Stomach (tissue), 9 donors: ENCODE results near the gene RAD50. TPM values are rescaled to one million over a fixed set of nuclear protein-coding genes. Genes with fewer than 3 reads are reported as not detected.

Experiments used
- DNase-seq, 2 donors: peaks; one replicate each; pipeline versions ENCODE4 v3.0.0 to v3.0.0-alpha.2; 2013 to 2019
- H3K27ac ChIP-seq, 5 donors: fragments of 200-600 bp in 4 of 5; sonication (generic) in 4 of 5; one replicate each; pipeline ENCODE4 v1.5.1; 2013 to 2019; ENCODE audit warnings: mild to moderate bottlenecking in 1 of 5, moderate library complexity in 1 of 5
- H3K27me3 ChIP-seq, 3 donors: fragments of 200-600 bp; sonication (generic); one replicate each; pipeline ENCODE4 v1.5.1; 2017 to 2019; ENCODE audit warnings: mixed run types in 1 of 3
- H3K36me3 ChIP-seq, 4 donors: fragments of 200-600 bp; sonication (generic); 1 replicate in 3 of 4; 2 replicates in 1 of 4; pipeline ENCODE4 v1.5.1; 2016 to 2019
- H3K4me1 ChIP-seq, 4 donors: fragments of 200-600 bp; sonication (generic); one replicate each; pipeline ENCODE4 v1.5.1; 2016 to 2019
- H3K4me3 ChIP-seq, 4 donors: fragments of 200-600 bp; sonication (generic) in 3 of 4; one replicate each; pipeline ENCODE4 v1.5.1; 2016 to 2019; ENCODE audit warnings: mild to moderate bottlenecking in 1 of 4
- H3K9me3 ChIP-seq, 4 donors: fragments of 200-600 bp; sonication (generic); one replicate each; pipeline ENCODE4 v1.5.1; 2016 to 2019
- CTCF ChIP-seq, 7 experiments: fragments of 450-650 bp in 4 of 7; fragments of 200-600 bp in 3 of 7; sonication (generic) in 3 of 7; IDR thresholded peaks; one replicate each; pipeline ENCODE4 v1.5.1; 2016 to 2019; ENCODE audit warnings: antibody characterized with exemption in 7 of 7, control low read depth in 2 of 7, mild to moderate bottlenecking in 1 of 7
- EP300 ChIP-seq: sonication (generic); formaldehyde crosslinking; IDR thresholded peaks from one replicate; pipeline ENCODE4 v1.6.1; 2017; ENCODE audit warnings: antibody characterized with exemption
- POLR2A ChIP-seq, 4 donors: fragments of 450-650 bp; IDR thresholded peaks; one replicate each; pipeline ENCODE4 v1.6.1; 2016; ENCODE audit warnings: antibody characterized with exemption in 4 of 4, control low read depth in 2 of 4, mild to moderate bottlenecking in 1 of 4, moderate library complexity in 1 of 4
- POLR2AphosphoS5 ChIP-seq, 3 donors: sonication (generic); formaldehyde crosslinking; IDR thresholded peaks; one replicate each; pipeline ENCODE4 v1.6.1; 2016; ENCODE audit warnings: antibody characterized with exemption in 3 of 3
- WGBS, 5 donors: extraction: QIAGEN DNeasy Blood & Tissue Kit in 3 of 5; methylation state at CpG; one replicate each; pipeline versions ENCODE4 v1.1.5 to v1.1.7; 2013 to 2018; 5-methylcytosine and 5-hydroxymethylcytosine counted together
- intact Hi-C: fragments of 100-400 bp; cut with DNase I; formaldehyde crosslinking; loops from one replicate; pipeline ENCODE4 v1.15.1; 2023; ENCODE audit warnings: low total_unique reads
- polyA plus RNA-seq, 3 donors: library from polyadenylated mRNA; stranded (reverse); fragments of 200-250 nt; gene quantifications; one replicate each; pipeline ENCODE4 v1.2.3, GENCODE V29; 2013
- total RNA-seq, 5 donors: library from RNA; depleted of rRNA; stranded (reverse); fragments of >200 nt; gene quantifications; one replicate each; pipeline versions ENCODE4 v1.1.0 to v1.2.3, GENCODE V29; 2014 to 2016
- donor health status: healthy with polysubstance abuse.
- donor health status: Bipolar disorder and iron deficiency.
- donor health status: healthy.

Gene RAD50
- total and polyA plus RNA-seq, 8 donors, result 5.2 to 93.2 (median 31.8) TPM

- WGBS, 5 donors, result 76 to 88% (median 78%) methylated on average over 3 of the region's 3 CpGs
- Histone ChIP-seq H3K27me3 (no peaks in the 10 kb centered on the region), H3K4me3 (no peak overlapping the region), H3K36me3 (peaks cover 28 to 95% (median 91%) of the 10 kb centered on the region in 4 donors), H3K4me1 (no peaks in the 10 kb centered on the region), H3K9me3 (no peaks in the 10 kb centered on the region), H3K27ac (no peak overlapping the region)
- peak in 1 of 2 donors; percentile 27 for DNase-seq
- TF ChIP-seq POLR2AphosphoS5 (IDR thresholded peaks at IDR 0.05) (no peak), CTCF (IDR thresholded peaks at IDR 0.05) (peak in 1 of 7 experiments; percentile 20)
- intact Hi-C loops, result no loop called here
Measured at GRCh38 chr5:132591145-132591544, 34.4 kb downstream of the RAD50 start.

GRCh38 chr5:132592521-132592920 is 35.7 kb downstream of the RAD50 start:
- peaks cover 41 to 100% (median 97%) of the 10 kb centered on the region in 4 donors for H3K36me3 ChIP-seq
- H3K4me3 ChIP-seq, result no peak overlapping the region
- H3K27me3 ChIP-seq, result no peaks in the 10 kb centered on the region
- intact Hi-C loops, result no loop called here
- H3K9me3 ChIP-seq, result no peaks in the 10 kb centered on the region
- H3K27ac ChIP-seq, result no peak overlapping the region
- 65 to 73% (median 65%) methylated on average over 2 of the region's 2 CpGs for WGBS, 5 donors
- DNase-seq, result no peak
- TF ChIP-seq POLR2AphosphoS5 (IDR thresholded peaks at IDR 0.05) (no peak), EP300 (no peak), CTCF (IDR thresholded peaks at IDR 0.05) (no peak), POLR2A (IDR thresholded peaks at IDR 0.05) (no peak)
- H3K4me1 ChIP-seq, result no peaks in the 10 kb centered on the region

- Histone ChIP-seq H3K4me1 (no peaks in the 10 kb centered on the region), H3K27ac (no peak overlapping the region), H3K9me3 (no peaks in the 10 kb centered on the region), H3K36me3 (peaks cover 43 to 100% (median 97%) of the 10 kb centered on the region in 4 donors), H3K27me3 (no peaks in the 10 kb centered on the region), H3K4me3 (no peak overlapping the region)
- TF ChIP-seq POLR2A (IDR thresholded peaks at IDR 0.05), result no peak
- TF ChIP-seq POLR2AphosphoS5 (IDR thresholded peaks at IDR 0.05), result no peak
- TF ChIP-seq EP300, result no peak
- TF ChIP-seq CTCF (IDR thresholded peaks at IDR 0.05), result no peak
- WGBS, 5 donors, result 96 to 100% (median 98%) methylated on average over 3 of the region's 3 CpGs
- no peak for DNase-seq
- intact Hi-C loops, result no loop called here
Measured at GRCh38 chr5:132594170-132594569, 37.4 kb downstream of the RAD50 start.

GRCh38 chr5:132595624-132596023 is 38.8 kb downstream of the RAD50 start:
- Histone ChIP-seq H3K9me3 (no peaks in the 10 kb centered on the region), H3K27ac (no peak overlapping the region), H3K4me3 (no peak overlapping the region), H3K36me3 (peaks cover 44 to 99% (median 96%) of the 10 kb centered on the region in 4 donors), H3K4me1 (no peaks in the 10 kb centered on the region), H3K27me3 (no peaks in the 10 kb centered on the region)
- intact Hi-C loops, result no loop called here
- 79 to 89% (median 87%) methylated on average over 5 of the region's 5 CpGs for WGBS, 5 donors
- TF ChIP-seq POLR2AphosphoS5 (IDR thresholded peaks at IDR 0.05) (no peak), CTCF (IDR thresholded peaks at IDR 0.05) (no peak), EP300 (no peak), POLR2A (IDR thresholded peaks at IDR 0.05) (no peak)
- DNase-seq, result no peak
